ENCODE data around the gene APEH.

GRCh38 chr3:49646236-49646635 lies 27.9 kb upstream of the APEH start:
- TF ChIP-seq CTCF (IDR thresholded peaks at IDR 0.05; ENCODE audit: insufficient read depth, low read depth, low read length) (no peak), EZH2 (IDR thresholded peaks at IDR 0.05; ENCODE audit: insufficient read depth, low read length) (no peak)

All from astrocyte (in vitro differentiated cells and primary cell).